Measurements from ENCODE around the gene TFAP2A.

TFAP2A gene

DNA sequence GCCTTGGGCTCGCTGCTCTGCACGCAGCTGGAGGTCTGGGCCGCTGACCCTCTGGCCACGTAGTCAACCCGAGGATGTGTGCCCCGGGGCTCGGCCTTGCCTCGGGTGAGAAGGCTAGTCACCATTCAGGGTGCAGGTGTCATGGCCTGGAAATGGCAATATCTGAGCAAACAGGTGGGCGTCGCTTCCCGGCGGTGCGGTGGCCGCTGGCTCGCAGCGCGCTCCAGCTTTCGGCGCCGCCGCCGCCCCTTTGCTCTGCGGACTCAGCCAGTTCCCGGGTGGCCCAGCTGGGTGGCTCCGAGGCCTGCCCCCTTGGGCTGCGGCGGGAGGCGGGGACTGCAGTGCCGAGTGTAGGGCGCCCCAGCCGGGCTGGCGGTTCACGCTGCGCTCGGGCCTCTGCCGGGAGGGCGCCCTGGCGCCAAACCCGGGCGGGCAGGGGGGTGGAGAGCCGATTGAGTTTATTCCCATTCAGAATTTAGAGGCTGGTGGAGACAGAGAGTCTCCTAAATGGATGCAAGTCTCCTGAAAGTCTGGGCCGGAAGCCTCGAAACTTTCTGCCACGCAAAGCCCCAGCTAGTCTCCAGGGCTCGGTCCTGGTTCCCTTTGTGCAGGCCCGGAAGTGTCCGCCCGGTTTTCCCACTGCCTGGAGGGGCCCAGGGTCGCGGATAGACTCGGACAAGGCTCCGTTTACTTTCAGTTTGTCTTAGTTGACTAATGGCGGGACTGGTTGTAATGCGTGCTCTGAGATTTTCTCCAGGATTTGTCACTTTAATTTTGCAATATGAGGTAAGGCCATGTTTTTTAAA is 11.3 kb upstream of the TFAP2A start:
- DNase-seq (ENCODE audit: low read depth): peak; percentile 61

DNA sequence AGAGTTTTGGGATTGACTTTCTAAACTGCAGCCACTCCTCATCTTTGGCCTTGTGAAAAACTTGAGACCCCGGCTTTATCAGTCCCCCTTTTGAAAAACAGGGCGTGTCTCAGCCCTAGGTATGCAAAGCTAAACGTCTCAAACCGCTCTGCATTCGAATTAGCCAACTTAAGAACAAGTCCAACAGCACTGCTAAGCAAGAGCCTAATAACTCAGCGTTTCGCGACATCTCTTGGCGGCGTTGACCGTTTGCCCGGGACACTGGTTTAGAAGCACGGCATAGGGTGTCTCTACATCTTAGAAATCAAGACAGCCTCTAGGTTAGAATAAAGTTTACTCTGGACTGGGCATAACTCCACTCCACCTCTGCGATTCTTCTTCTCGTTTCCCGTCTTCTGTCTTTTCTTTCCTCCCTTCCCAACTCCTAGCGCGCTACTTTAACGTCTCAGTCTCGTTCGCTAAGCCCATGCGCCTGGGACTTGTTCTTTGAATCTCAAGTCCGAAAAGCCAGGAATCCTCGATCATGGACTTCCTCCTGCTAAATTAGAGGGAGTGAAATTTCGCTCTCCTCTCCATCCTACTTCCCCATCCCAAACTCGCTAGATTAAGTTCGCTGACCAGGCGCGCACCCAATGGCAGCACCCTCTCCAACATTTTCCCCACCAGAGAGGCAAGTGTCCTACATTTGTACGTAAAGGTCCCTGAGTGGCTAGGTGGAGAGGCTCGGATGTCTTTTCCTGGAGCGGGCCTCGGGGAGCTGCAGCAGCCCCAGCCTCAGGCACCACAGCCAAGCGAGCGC is 10.5 kb upstream of the TFAP2A start:
- DNase-seq (ENCODE audit: low read depth): no peak

DNA sequence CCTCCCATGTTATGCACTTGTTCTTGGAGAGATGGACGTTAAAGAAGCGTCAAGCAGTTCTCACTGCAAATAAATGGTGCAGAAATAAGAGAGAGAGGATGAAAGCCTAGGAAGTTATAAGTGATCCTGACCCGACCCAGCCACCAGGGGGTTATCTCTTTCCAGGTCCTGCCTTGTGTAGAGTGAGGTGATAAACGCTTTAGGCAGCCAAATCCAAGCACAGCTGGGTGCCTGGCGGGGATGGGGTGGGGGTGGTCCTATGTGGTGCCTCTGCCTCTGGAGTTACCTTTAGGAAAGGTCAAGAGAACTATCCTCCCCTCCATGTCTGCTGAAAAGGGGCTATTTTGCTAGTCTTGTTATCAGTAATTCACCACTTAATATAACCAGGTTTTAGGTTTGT is 9.2 kb upstream of the TFAP2A start:
- DNase-seq (ENCODE audit: low read depth): no peak

DNA sequence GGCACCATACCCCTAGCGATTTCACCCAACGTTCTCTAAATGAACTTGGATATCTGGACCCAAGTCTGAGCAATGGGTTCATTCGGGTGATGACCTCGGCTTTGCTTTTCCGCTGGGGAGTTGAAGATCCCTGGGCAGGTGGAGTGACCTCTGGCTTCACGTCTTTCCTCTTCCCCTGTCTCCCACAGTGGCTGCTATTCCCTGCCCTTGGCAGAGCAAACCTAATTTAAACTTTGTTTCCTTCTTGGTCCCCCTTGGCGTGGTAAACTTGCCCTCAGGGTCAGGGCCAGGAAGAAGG is 7.8 kb upstream of the TFAP2A start:
- DNase-seq (ENCODE audit: low read depth): no peak

GRCh38 chr6:10421921-10422736 is 7.3 kb upstream of the TFAP2A start:
- DNase-seq (ENCODE audit: low read depth): no peak

DNA sequence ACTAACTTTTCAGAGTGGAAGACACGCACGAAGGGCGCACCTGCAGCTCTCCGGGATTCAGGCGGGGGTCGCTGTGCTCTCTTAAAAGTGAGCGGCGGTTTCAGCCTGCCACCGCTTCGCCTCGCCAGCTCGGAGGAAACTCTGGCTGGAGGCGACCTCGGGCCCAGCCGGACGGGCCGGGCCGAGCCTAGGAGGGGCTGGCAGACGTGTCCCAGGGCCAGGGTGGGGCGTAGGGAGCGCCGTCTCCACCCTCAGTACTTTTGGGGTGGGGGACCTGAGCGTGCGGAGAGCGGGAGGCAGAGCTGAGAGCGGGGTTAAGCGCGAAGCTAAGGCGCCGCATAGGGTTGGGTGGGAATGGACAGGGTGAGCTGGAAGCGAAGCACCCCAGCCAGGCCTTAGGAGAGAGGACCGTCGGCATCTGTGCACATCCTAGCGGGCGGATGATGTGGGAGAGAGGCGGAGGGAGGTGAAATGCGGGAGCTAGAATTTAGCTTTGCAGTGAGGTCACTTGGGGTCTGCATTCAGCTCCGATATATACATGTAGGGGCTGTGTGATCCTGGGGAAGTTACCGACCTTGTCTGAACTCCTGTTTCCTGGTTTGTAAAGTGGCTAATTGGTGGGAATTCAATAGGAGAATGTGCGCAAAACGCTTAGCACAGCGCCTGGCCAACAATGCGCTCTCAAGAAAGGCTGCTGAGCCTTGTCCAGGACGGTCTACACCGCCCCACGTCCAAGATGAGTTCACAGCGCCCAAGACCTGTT is 6.5 kb upstream of the TFAP2A start:
- no peak for DNase-seq (ENCODE audit: low read depth)

- DNase-seq (ENCODE audit: low read depth): no peak
Measured at GRCh38 chr6:10420546-10421157, 5.8 kb upstream of the TFAP2A start.

- no peak for DNase-seq (ENCODE audit: low read depth)
Measured at GRCh38 chr6:10419749-10420545, 5.1 kb upstream of the TFAP2A start.

DNA sequence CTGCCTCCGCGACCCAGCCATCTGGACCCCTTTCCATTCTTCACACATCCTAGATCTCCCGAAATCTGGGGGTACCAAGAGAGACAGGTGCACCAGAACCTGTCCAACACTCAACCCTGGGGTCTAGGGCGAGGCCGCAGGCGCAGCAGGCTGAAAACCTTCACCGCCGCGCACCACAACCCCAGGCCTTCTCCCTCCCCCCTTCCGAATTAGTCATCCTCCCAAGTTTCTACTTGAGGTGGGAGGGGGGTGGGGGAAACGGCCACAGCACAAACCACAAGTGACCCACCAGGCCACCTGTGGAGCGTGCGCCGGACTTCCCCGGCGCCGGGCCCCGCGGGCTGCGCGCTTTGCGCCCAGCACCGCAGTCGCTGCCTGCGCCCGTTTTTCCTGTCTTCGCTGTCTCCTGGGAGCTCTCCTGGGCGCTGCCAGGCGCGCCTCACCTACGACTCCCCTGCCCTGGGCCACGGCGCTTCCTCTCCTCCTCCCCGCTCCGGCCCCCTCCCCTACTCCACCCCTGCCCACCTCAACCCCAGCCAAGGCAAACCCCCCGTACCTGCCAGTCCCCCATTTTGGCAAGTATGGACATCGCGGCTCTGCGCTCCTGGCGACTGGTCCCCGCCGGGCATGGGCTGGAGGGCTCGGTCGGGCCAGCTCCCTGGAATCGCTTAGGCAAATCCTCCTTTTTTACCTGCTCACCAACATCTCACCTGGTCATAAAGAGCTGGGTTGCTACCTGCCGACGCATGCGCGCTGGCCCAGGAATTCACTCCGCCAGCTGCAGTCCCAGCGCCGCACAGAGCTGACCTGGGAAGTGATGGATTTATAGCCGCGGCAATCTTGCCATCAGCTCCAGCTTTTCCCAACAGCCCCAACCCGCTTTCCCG is 4.2 kb upstream of the TFAP2A start:
- DNase-seq (ENCODE audit: low read depth): no peak

DNA sequence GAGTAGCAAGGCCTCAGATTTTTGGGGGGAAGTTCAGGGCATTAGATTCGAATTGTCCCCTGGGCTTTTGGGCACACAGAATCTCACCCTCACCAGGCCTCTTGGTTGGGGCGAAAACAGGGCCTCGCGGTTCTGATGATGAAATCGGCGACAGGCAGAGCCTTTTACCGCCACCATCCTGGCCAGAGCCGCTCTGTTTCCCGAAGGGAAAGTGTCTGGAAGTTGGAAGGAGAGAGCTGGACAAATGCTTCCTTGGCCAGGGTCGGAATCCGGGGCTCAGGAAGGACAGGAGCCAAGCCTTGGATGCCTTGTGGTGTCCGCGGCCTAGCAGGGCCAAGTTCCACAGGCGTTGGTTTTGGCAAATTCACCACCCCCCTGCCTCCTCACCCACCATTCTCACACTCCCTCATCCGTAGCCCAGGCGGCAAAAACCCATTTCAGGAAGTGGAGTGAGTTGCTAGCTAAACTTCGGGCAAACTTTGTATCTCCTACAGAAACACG is 3.5 kb upstream of the TFAP2A start:
- DNase-seq (ENCODE audit: low read depth): no peak

GRCh38 chr6:10417681-10418104 is 2.8 kb upstream of the TFAP2A start:
- DNase-seq (ENCODE audit: low read depth): no peak

GRCh38 chr6:10416863-10417641 is 2.2 kb upstream of the TFAP2A start:
- DNase-seq (ENCODE audit: low read depth): no peak

GRCh38 chr6:10416516-10416862 is 1.6 kb upstream of the TFAP2A start:
- DNase-seq (ENCODE audit: low read depth): no peak

GRCh38 chr6:10415617-10416480 is 975 bp upstream of the TFAP2A start:
- DNase-seq (ENCODE audit: low read depth): no peak

DNA sequence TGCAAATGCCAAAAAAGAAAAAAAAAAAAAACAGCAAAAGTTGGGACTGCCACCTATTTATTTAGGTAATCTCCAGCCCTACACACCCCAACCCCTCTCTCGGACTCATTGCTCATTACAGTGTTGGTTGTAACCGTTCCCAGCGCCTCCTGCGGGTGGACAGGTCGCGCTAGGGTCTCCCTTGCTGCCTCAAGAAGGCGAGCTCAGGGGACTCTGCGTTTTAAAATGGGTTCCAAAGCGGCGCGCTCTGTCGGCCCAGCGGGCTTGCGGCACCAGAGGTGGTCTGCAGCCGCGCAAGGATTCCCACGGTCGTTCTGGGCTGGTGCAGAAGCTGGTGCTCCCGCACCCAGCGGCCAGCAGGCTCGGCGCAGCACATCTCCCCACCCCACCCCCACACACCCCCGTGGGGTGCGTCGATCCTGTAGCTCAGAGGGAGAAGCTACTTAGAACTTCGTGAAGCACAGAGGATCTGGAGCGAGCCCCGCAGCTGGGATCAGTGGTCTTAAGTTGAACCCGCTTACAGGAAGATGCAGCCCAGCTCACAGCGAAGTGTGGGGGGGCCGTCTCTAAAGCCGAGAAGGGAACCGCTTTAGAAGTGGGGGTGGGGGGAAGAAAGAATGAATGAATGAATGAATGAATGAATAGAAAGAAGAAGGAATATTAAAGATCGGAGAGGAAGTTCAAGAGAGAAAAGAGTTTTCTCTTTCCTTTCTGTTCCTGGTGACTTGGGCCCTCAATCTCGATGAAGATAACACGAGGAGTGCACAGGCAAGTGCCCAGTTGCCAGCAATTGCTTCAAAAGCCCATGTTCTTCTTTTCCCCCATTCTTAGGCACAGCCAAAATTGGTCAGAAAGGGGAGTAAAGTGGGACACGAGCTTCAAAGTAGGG is 780 bp downstream of the TFAP2A start:
- peak; percentile 32 for DNase-seq (ENCODE audit: low read depth)

- no peak for DNase-seq (ENCODE audit: low read depth)
Measured at GRCh38 chr6:10413262-10413849, 1.5 kb downstream of the TFAP2A start.
